BE2C (cell line): ENCODE results near the gene ZBTB40.

ENCODE experiments used
- DNase-seq: peaks from one replicate; pipeline ENCODE4 v3.0.0-alpha.2; 2020
- H3K27me3 ChIP-seq: fragments of 250-450 bp; sonication (Bioruptor Pico); 2 replicates; pipeline ENCODE4 v1.5.1; 2020; ENCODE audit warnings: mild to moderate bottlenecking
- H3K36me3 ChIP-seq: fragments of 250-450 bp; sonication (Bioruptor Pico); 2 replicates; pipeline ENCODE4 v1.5.1; 2020; ENCODE audit warnings: mild to moderate bottlenecking
- H3K4me1 ChIP-seq: fragments of 250-450 bp; sonication (Bioruptor Pico); 2 replicates; pipeline ENCODE4 v1.5.1; 2020
- H3K4me3 ChIP-seq: 2 replicates; pipeline ENCODE4 v1.5.1; 2011; ENCODE audit warnings: low read depth, low read length
- H3K9me3 ChIP-seq: fragments of 250-450 bp; sonication (Bioruptor Pico); 2 replicates; pipeline ENCODE4 v1.5.1; 2020
- TF ChIP-seq, protein P1 (sequence below): IDR thresholded peaks from 2 replicates; pipeline ENCODE4 v1.5.1; 2012; ENCODE audit warnings: mild to moderate bottlenecking, low read depth, low read length

The ZBTB40 gene

DNA sequence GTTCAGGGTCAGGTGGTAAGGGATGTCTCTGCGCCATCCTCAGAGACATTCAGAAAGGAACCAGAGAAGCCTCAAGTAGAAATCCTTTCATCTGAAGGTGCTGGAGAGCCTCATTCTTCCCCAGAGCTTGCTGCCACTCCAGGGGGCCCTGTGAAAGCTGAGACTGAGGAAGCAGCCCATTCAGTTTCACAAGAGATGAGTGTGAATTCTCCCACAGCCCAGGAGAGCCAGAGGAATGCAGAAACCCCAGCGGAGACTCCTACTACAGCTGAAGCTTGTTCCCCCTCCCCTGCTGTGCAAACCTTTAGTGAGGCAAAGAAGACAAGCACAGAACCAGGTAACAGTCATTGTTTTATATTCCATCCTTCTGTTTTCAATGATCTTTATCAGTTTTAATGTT lies 38.7 kb downstream of the ZBTB40 start:
- TF ChIP-seq, protein P1, sequence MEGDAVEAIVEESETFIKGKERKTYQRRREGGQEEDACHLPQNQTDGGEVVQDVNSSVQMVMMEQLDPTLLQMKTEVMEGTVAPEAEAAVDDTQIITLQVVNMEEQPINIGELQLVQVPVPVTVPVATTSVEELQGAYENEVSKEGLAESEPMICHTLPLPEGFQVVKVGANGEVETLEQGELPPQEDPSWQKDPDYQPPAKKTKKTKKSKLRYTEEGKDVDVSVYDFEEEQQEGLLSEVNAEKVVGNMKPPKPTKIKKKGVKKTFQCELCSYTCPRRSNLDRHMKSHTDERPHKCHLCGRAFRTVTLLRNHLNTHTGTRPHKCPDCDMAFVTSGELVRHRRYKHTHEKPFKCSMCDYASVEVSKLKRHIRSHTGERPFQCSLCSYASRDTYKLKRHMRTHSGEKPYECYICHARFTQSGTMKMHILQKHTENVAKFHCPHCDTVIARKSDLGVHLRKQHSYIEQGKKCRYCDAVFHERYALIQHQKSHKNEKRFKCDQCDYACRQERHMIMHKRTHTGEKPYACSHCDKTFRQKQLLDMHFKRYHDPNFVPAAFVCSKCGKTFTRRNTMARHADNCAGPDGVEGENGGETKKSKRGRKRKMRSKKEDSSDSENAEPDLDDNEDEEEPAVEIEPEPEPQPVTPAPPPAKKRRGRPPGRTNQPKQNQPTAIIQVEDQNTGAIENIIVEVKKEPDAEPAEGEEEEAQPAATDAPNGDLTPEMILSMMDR, result no peak
- no peaks in the 10 kb centered on the region for H3K27me3 ChIP-seq
- H3K4me1 ChIP-seq, result peaks cover 6% of the 10 kb centered on the region
- H3K36me3 ChIP-seq, result peaks cover 3% of the 10 kb centered on the region; the same call in 1 of the 2 replicates
- H3K9me3 ChIP-seq, result no peaks in the 10 kb centered on the region
- no peak for DNase-seq
- no peak overlapping the region for H3K4me3 ChIP-seq

DNA sequence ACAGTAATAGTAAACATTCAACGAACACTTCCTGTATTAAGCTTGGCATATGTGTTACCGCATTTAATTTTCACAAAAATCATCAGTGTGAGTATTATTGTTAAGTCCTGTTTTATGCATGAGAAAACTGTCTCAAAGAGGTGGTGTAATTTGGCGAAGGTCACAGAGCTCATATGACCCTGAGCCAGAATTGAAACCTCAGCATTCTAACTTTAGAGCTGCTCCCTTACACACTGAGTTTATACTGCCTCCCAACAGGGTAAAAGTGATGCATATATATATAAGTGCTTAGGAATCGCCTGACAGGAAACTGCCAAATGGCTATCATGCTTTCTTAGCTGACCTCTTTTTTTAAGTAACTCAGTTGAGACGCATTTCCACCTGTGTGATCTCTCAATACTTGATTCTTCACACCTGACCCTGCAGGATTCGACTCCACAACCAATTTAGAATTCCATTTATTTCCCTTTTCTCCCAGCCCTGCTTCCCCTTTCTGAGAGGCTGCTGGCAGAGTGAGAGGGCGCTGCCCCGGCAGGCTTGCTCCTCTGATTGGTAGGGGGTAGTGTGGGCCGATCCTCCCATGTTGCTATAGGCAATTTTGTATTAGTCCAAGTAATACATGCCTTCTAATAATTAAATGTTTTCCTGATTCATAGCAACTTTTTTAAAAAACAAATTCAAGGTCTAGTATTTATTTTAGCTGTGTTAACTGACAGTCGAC lies 40.5 kb downstream of the ZBTB40 start:
- Histone ChIP-seq H3K4me1 (peaks cover 6% of the 10 kb centered on the region), H3K27me3 (no peaks in the 10 kb centered on the region), H3K36me3 (peaks cover 3% of the 10 kb centered on the region; the same call in 1 of the 2 replicates), H3K9me3 (no peaks in the 10 kb centered on the region), H3K4me3 (no peak overlapping the region)
- DNase-seq, result no peak
- TF ChIP-seq, protein P1, result no peak

DNA sequence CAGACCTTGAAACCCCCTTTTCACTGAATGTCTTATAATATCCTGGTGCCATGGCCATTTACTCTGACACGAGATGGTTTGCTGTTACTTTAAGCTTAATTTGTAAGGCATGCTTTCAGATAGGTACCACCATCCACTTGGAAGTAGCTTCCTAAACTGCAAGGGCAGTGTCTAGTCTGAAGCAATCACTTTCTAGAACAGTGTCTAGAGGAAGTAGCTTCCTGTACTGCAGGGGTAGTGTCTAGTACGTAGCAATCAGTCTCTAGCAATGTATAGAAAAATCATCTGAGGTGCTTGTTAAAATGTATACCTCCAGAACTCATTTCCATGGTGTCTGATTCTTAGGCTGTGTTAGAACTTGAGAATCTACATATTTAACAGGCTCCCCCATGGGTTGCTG lies 42.5 kb downstream of the ZBTB40 start:
- Histone ChIP-seq H3K27me3 (no peaks in the 10 kb centered on the region), H3K36me3 (peaks cover 3% of the 10 kb centered on the region; the same call in 1 of the 2 replicates), H3K4me3 (no peak overlapping the region), H3K9me3 (no peaks in the 10 kb centered on the region), H3K4me1 (peaks cover 8% of the 10 kb centered on the region)
- TF ChIP-seq, protein P1, result no peak
- DNase-seq, result no peak

DNA sequence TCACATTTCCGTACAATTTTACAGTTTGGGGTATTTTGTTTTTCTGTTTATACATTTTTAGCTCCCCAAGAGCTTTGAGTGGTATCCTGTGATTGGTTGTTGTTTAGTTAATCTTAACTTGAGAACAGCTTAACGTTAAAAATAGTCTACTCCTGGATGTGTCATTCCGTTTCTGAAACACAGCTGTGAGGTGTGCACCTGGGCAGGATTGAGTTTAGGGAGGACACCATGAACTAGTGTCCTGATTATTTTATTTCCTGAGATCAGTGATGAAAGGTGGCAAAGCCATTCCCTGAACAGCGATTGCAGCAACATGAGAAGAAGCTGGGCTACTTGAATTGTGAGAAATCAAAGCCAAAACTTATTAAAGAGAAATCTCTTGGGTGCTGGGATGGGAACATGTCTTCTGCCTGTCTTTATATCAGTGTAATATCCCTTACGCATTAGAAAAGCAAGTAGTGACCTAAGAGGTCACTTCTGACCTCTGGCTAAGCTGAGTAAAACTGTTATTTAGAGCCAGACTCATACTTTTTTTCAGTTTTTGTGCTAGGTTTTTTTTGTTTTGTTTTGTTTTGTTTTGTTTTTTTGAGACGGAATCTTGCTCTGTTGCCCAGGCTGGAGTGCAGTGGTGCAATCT lies 43.4 kb downstream of the ZBTB40 start:
- Histone ChIP-seq H3K9me3 (no peaks in the 10 kb centered on the region), H3K27me3 (no peaks in the 10 kb centered on the region), H3K36me3 (peaks cover 3% of the 10 kb centered on the region; the same call in 1 of the 2 replicates), H3K4me3 (no peak overlapping the region), H3K4me1 (peaks cover 9% of the 10 kb centered on the region)
- no peak for DNase-seq
- TF ChIP-seq, protein P1, result no peak

DNA sequence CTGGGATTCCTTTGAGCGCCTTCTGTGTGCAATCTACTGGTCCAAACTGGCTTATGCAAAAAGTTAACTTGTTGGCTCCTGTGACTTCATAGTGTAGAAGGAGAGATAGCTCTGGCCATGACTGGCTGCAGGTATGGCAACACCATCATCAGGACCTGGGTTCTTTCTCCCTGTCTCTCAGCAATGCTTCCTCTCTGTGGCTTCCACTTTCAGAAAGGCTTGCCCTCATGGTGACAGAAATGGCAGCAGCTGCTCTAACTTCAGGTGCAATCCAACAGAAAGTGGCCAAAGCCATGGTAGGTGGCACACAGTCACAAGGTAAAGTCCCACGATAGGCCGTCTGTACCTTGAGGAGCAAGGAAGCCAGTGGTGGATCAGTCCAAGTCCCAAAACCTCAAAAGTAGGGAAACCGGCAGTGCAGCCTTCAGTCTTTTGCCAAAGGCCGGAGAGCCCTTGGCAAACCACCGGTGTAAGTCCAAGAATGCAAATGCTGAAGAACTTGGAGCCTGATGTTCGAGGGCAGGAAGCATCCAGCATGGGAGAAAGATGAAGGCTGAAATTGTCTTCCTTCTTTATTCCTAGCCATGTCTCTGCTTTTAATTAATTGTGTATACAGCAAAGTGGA lies 45.0 kb downstream of the ZBTB40 start:
- Histone ChIP-seq H3K4me3 (no peak overlapping the region), H3K9me3 (no peaks in the 10 kb centered on the region), H3K4me1 (peaks cover 9% of the 10 kb centered on the region), H3K27me3 (no peaks in the 10 kb centered on the region), H3K36me3 (peaks cover 3% of the 10 kb centered on the region; the same call in 1 of the 2 replicates)
- DNase-seq, result no peak
- TF ChIP-seq, protein P1, result no peak

DNA sequence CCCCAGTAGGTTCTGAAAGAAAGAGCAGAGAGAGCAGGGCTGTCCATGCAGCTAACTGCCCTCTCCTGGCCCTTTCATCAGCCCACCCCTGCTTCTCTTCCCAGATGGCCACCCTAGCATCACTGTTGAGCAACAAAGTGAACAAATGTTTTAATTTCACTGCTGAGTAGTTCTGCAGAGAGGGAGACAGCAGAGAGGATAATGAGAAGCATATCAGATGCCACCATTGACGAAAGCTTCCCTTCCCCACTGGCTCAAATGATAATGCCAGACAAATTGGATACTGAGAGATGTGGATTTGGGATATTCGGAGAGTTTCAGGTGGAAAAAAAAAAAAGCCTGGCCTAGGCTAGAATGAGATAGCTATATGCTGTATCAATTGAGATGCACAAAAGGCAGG lies 46.8 kb downstream of the ZBTB40 start:
- DNase-seq, result no peak
- Histone ChIP-seq H3K9me3 (no peaks in the 10 kb centered on the region), H3K4me3 (no peak overlapping the region), H3K27me3 (no peaks in the 10 kb centered on the region), H3K4me1 (peaks cover 9% of the 10 kb centered on the region), H3K36me3 (no peaks in the 10 kb centered on the region)
- TF ChIP-seq, protein P1, result no peak
